Lower lobe of right lung (tissue), 2 donors: ENCODE measurements around the gene CCSAP. TPM values are rescaled to one million over a fixed set of nuclear protein-coding genes. Genes with fewer than 3 reads are reported as not detected.

ENCODE experiments used
- ATAC-seq, 2 donors: fragments of 200-7000 bp; cut with Tn5 transposase; one replicate each; pipeline ENCODE4 v1.9.1; 2020 to 2022; ENCODE audit warnings: mild to moderate bottlenecking in 2 of 2, moderate library complexity in 2 of 2
- DNase-seq: peaks from one replicate; pipeline ENCODE4 v3.0.0-alpha.2; 2020
- H3K27ac ChIP-seq: fragments of 200-600 bp; one replicate; pipeline ENCODE4 v1.8.0; 2022
- H3K27me3 ChIP-seq: fragments of 200-600 bp; one replicate; pipeline ENCODE4 v1.8.0; 2022; ENCODE audit warnings: low read depth
- H3K36me3 ChIP-seq: fragments of 200-600 bp; one replicate; pipeline ENCODE4 v1.8.0; 2022; ENCODE audit warnings: mild to moderate bottlenecking
- H3K4me1 ChIP-seq: fragments of 200-600 bp; one replicate; pipeline ENCODE4 v1.8.0; 2022
- H3K4me3 ChIP-seq: fragments of 200-600 bp; one replicate; pipeline ENCODE4 v1.8.0; 2022; ENCODE audit warnings: mild to moderate bottlenecking
- H3K9me3 ChIP-seq: fragments of 200-600 bp; one replicate; pipeline ENCODE4 v1.8.0; 2022
- intact Hi-C: fragments of 100-400 bp; cut with DNase I; formaldehyde crosslinking; loops from one replicate; pipeline ENCODE4 v1.11.0; 2022
- total RNA-seq: library from RNA; stranded (reverse); fragmentation: NEBNext Ultra II Directional; extraction: Animal tissue kit (Norgen Biotek cat#: 25700); gene quantifications from one replicate; pipeline ENCODE4 v1.2.1, GENCODE V29; 2021
- TF ChIP-seq, protein P1 (sequence below): fragments of 200-600 bp; IDR thresholded peaks from one replicate; pipeline ENCODE4 v1.8.0; 2022; ENCODE audit warnings: antibody characterized with exemption, mild to moderate bottlenecking
- donor health status: DM: no; HTN: yes; CAD: no; lungs with severe emphysema.

The CCSAP gene
- total RNA-seq, 1 donor from 2014 or later = 12.2 TPM

DNA sequence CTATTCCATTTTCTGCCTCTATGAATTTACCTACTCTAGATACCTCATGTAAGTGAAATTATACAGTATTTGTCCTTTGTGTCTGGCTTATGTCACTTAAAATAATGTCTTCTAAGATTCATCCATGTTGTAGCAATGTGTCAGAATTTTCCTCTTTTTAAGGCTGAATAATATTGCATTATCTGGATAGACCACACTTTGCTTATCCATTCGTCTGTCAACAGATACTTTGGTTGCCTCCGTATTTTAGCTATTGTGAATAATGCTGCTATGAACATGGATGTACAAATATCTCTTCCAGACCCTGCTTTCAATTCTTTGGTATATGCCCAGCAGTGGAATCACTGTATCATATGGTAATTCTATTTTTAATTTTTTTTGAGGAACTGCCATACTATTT, 10.1 kb upstream of the CCSAP start:
- Histone ChIP-seq H3K27ac (no peak overlapping the region), H3K27me3 (no peaks in the 10 kb centered on the region), H3K4me3 (no peak overlapping the region), H3K36me3 (no peaks in the 10 kb centered on the region), H3K9me3 (peaks cover 5% of the 10 kb centered on the region), H3K4me1 (no peaks in the 10 kb centered on the region)
- TF ChIP-seq, protein P1, sequence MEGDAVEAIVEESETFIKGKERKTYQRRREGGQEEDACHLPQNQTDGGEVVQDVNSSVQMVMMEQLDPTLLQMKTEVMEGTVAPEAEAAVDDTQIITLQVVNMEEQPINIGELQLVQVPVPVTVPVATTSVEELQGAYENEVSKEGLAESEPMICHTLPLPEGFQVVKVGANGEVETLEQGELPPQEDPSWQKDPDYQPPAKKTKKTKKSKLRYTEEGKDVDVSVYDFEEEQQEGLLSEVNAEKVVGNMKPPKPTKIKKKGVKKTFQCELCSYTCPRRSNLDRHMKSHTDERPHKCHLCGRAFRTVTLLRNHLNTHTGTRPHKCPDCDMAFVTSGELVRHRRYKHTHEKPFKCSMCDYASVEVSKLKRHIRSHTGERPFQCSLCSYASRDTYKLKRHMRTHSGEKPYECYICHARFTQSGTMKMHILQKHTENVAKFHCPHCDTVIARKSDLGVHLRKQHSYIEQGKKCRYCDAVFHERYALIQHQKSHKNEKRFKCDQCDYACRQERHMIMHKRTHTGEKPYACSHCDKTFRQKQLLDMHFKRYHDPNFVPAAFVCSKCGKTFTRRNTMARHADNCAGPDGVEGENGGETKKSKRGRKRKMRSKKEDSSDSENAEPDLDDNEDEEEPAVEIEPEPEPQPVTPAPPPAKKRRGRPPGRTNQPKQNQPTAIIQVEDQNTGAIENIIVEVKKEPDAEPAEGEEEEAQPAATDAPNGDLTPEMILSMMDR = no peak
- DNase-seq = no peak
- intact Hi-C loops = no loop called here
- no peak for ATAC-seq

DNA sequence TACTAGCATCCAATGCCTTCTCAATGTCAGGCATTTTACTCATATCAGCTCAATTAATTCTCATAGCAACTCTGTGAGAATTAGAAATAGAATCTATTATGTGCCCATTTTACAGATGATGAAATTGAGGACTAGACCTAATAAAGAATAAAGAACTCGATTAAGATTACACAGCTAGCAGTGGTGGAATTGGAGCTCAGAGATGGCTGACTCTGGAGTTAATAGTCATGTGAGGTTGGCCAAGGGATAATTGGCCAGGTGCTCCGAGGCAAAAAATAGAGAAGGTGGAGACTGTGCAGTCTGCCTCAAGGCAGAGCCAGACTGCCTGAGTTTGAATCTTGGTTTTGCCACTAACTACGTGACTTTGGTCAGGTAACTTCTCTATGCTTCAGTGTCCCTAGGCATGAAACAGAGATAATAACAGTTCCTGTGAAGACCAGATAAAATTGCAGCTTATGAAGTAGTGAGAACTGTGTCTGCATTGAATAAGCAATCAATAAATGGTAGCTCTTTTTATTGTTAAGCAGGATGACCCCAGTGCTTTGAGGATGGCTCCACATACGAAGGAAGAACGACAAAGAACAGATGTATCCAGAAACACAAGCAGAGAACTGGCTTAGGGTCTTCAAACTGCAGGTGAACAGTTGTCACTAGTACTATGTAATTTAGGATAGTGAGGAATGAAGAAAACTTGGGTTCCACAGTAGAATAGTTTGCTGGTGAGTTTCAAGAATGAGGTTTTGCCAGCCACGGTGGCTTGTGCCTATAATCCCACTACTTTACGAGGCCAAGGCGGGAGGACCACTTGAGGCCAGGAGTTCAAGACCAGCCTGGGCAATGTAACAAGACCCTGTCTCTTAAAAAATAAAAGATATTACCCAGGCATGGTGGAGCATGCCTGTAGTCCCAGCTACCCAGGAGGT, 6.9 kb upstream of the CCSAP start:
- peaks cover 5% of the 10 kb centered on the region for H3K9me3 ChIP-seq
- TF ChIP-seq, protein P1 = no peak
- H3K4me3 ChIP-seq = no peak overlapping the region
- H3K36me3 ChIP-seq = no peaks in the 10 kb centered on the region
- DNase-seq = no peak
- no peak overlapping the region for H3K27ac ChIP-seq
- H3K4me1 ChIP-seq = no peaks in the 10 kb centered on the region
- intact Hi-C loops = no loop called here
- no peaks in the 10 kb centered on the region for H3K27me3 ChIP-seq
- no peak for ATAC-seq

DNA sequence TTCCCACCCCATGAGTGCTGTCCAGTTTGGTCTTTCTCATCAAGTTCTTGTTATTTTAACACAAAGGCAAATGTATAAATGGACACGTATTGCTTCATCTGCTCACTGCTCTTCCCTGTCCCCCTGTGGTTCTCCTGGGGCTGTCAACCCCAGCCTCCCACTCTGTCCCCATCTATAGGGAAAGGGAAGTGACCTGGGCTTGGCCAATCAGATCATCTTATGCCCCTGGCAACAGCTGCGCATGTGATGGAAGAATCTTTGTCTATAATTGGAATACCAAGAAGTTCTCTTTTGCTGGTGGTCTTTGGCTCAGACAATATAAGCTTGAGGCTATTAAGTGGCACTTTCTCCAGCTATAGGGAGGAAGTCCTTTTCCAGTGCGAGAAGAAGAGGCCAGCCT, 4.7 kb upstream of the CCSAP start:
- H3K36me3 ChIP-seq = no peaks in the 10 kb centered on the region
- no peak overlapping the region for H3K27ac ChIP-seq
- H3K4me3 ChIP-seq = no peak overlapping the region
- H3K27me3 ChIP-seq = no peaks in the 10 kb centered on the region
- ATAC-seq (peak in 1 of 2 donors; percentile 40), DNase-seq (no peak)
- TF ChIP-seq, protein P1 = no peak
- no peaks in the 10 kb centered on the region for H3K9me3 ChIP-seq
- H3K4me1 ChIP-seq = no peaks in the 10 kb centered on the region
- intact Hi-C loops = no loop called here

DNA sequence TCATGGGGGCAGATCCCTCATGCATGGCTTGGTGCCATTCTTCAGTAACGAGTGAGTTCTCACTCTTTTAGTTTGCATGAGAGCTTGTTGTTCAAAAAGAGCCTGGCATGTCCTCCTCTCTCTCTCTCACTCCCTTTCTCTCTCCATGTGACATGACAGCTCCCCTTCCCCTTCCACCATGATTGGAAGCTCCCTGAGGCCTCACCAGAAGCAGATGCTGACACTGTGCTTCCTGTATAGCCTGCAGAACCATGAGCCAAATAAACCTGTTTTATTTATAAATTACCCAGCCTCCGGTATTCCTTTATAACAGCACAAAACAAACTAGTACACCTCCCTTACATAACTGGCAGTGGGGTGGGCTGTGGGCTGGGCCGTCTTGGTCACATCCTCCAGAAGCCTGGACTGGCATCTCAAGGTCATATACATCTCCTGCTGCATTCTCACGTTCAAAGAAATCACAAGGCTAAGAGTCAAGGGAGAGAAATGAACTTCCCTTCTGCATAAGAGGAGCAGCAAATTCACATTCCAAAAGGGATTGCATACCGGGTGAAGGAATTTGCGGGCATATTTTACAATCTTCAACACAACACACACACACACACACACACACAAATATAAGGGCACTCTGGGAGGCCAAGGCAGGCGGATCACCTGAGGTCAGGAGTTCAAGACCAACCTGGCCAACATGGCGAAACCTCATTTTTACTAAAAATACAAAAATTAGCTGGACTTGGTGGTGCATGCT, 2.3 kb upstream of the CCSAP start:
- TF ChIP-seq, protein P1 = no peak
- intact Hi-C loops = no loop called here

DNA sequence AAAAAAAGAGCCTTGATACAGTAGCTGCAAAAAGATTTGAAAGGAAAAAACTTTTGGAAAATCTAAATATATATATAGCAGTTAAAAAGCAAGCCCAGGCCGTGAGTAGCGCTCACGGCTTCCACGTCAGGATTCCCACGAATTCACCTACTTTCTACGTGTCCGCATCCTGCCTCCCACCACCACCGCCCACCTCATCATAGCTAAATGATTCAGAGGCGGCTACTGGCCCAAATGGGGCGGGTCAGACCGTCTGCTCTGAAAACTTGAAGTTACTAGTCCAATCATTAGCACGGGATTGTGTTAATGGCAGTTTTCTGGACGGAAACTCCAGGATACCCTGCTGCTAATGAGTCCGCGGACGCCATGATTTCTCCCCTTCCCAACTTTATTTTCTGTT, 1.3 kb upstream of the CCSAP start:
- intact Hi-C loops = no loop called here
- Histone ChIP-seq H3K27me3 (no peaks in the 10 kb centered on the region), H3K36me3 (no peaks in the 10 kb centered on the region), H3K27ac (no peak overlapping the region), H3K9me3 (no peaks in the 10 kb centered on the region), H3K4me1 (peaks cover 25% of the 10 kb centered on the region), H3K4me3 (peak overlapping the region; percentile 98)
- ATAC-seq (no peak), DNase-seq (no peak)
- TF ChIP-seq, protein P1 = no peak

More for the DNA sequence above, 2.3 kb upstream of the CCSAP start:
- no peak overlapping the region for H3K27ac ChIP-seq
- DNase-seq = no peak
- no peaks in the 10 kb centered on the region for H3K27me3 ChIP-seq
- H3K4me3 ChIP-seq = no peak overlapping the region
- H3K9me3 ChIP-seq = no peaks in the 10 kb centered on the region
- no peaks in the 10 kb centered on the region for H3K36me3 ChIP-seq
- H3K4me1 ChIP-seq = peaks cover 17% of the 10 kb centered on the region
- ATAC-seq = no peak
